ENCODE measurements around the gene NEK3. TPM values are rescaled to one million over a fixed set of nuclear protein-coding genes. Genes with fewer than 3 reads are reported as not detected.
"Not testable (repeated sequence)": the region's sequence is repeated elsewhere in the genome, so short reads cannot be mapped to it uniquely, and the experiment has no call there.

NEK3 gene
- total and polyA plus RNA-seq, 4 experiments from 2014 or later, result 3.4 to 8.2 (median 6.9) TPM

GRCh38 chr13:52102423-52102822 lies 57.0 kb downstream of the NEK3 start:
- H3K36me3 ChIP-seq (ENCODE audit: insufficient read depth, low read length); H3K4me3 ChIP-seq (ENCODE audit: low read length in 2 of 2); H3K4me1 Mint-ChIP-seq; H3K27me3 Mint-ChIP-seq; POLR2A ChIA-PET (ENCODE audit: partially characterized antibody); H3K36me3 Mint-ChIP-seq; H3K27me3 ChIP-seq (ENCODE audit: insufficient read depth, low read length); DNase-seq; H3K9me3 ChIP-seq (ENCODE audit: control insufficient read depth in 1 of 2, low read length in 2 of 2); H3K4me3 Mint-ChIP-seq; H3K27ac Mint-ChIP-seq; intact Hi-C loops (cut with micrococcal nuclease); H3K9me3 Mint-ChIP-seq; H3K27ac ChIP-seq (ENCODE audit: low read depth, low read length); H3K4me1 ChIP-seq (ENCODE audit: insufficient read depth, low read length): not testable (repeated sequence)
- CTCF ChIA-PET (ENCODE audit: partially characterized antibody), result interaction anchor here (1.3 kb wide), 1 partner anchor 21 kb away, joined by 3 read pairs; no protein-coding TSS in a partner anchor

GRCh38 chr13:52097197-52097596 lies 62.2 kb downstream of the NEK3 start:
- ChIA-PET POLR2A (ENCODE audit: partially characterized antibody) (no interaction called here), CTCF (ENCODE audit: partially characterized antibody) (no interaction called here)
- no peaks in the 10 kb centered on the region for H3K36me3 ChIP-seq (ENCODE audit: insufficient read depth, low read length)
- no peaks in the 10 kb centered on the region for H3K27me3 ChIP-seq (ENCODE audit: insufficient read depth, low read length)
- Mint-ChIP-seq H3K4me1 (no peaks in the 10 kb centered on the region), H3K27ac (no peak overlapping the region), H3K9me3 (no peaks in the 10 kb centered on the region), H3K27me3 (peaks cover 3 to 9% of the 10 kb centered on the region in 2 donors), H3K4me3 (no peak overlapping the region), H3K36me3 (no peaks in the 10 kb centered on the region)
- no peak for DNase-seq
- no peak overlapping the region for H3K27ac ChIP-seq (ENCODE audit: low read depth, low read length)
- no peaks in the 10 kb centered on the region for H3K4me1 ChIP-seq (ENCODE audit: insufficient read depth, low read length)
- no peaks in the 10 kb centered on the region for H3K9me3 ChIP-seq (ENCODE audit: control insufficient read depth in 1 of 2, low read length in 2 of 2)
- intact Hi-C loops (cut with micrococcal nuclease), result no loop called here
- no peak overlapping the region for H3K4me3 ChIP-seq (ENCODE audit: low read length in 2 of 2)

- ChIA-PET CTCF (ENCODE audit: partially characterized antibody) (no interaction called here), POLR2A (ENCODE audit: partially characterized antibody) (no interaction called here)
- no peak overlapping the region for H3K4me3 Mint-ChIP-seq
- no peak overlapping the region for H3K27ac Mint-ChIP-seq
- Histone ChIP-seq H3K9me3 (ENCODE audit: control insufficient read depth in 1 of 2, low read length in 2 of 2) (no peaks in the 10 kb centered on the region), H3K27ac (ENCODE audit: low read depth, low read length) (no peak overlapping the region), H3K4me3 (ENCODE audit: low read length in 2 of 2) (no peak overlapping the region), H3K4me1 (ENCODE audit: insufficient read depth, low read length) (no peaks in the 10 kb centered on the region), H3K27me3 (ENCODE audit: insufficient read depth, low read length) (no peaks in the 10 kb centered on the region), H3K36me3 (ENCODE audit: insufficient read depth, low read length) (no peaks in the 10 kb centered on the region)
- no peaks in the 10 kb centered on the region for H3K4me1 Mint-ChIP-seq
- peaks cover 0 to 11% of the 10 kb centered on the region in 2 donors for H3K27me3 Mint-ChIP-seq
- no peaks in the 10 kb centered on the region for H3K9me3 Mint-ChIP-seq
- intact Hi-C loops (cut with micrococcal nuclease), result no loop called here
- no peak for DNase-seq
- H3K36me3 Mint-ChIP-seq, result no peaks in the 10 kb centered on the region
These were observed 62.6 kb downstream of the NEK3 start for GRCh38 chr13:52096748-52097147.

GRCh38 chr13:52096062-52096461 lies 63.3 kb downstream of the NEK3 start:
- Histone ChIP-seq H3K27ac (ENCODE audit: low read depth, low read length) (no peak overlapping the region), H3K9me3 (ENCODE audit: control insufficient read depth in 1 of 2, low read length in 2 of 2) (no peaks in the 10 kb centered on the region), H3K27me3 (ENCODE audit: insufficient read depth, low read length) (no peaks in the 10 kb centered on the region), H3K4me3 (ENCODE audit: low read length in 2 of 2) (no peak overlapping the region), H3K36me3 (ENCODE audit: insufficient read depth, low read length) (no peaks in the 10 kb centered on the region), H3K4me1 (ENCODE audit: insufficient read depth, low read length) (no peaks in the 10 kb centered on the region)
- no peak for DNase-seq
- ChIA-PET CTCF (ENCODE audit: partially characterized antibody) (no interaction called here), POLR2A (ENCODE audit: partially characterized antibody) (no interaction called here)
- no peaks in the 10 kb centered on the region for H3K4me1 Mint-ChIP-seq
- intact Hi-C loops (cut with micrococcal nuclease), result no loop called here
- H3K36me3 Mint-ChIP-seq, result no peaks in the 10 kb centered on the region
- peaks cover 0 to 13% of the 10 kb centered on the region in 2 donors for H3K27me3 Mint-ChIP-seq
- H3K9me3 Mint-ChIP-seq, result no peaks in the 10 kb centered on the region
- H3K27ac Mint-ChIP-seq, result no peak overlapping the region
- no peak overlapping the region for H3K4me3 Mint-ChIP-seq

GRCh38 chr13:52092087-52092486 lies 67.3 kb downstream of the NEK3 start:
- ChIA-PET CTCF (ENCODE audit: partially characterized antibody) (no interaction called here), POLR2A (ENCODE audit: partially characterized antibody) (no interaction called here)
- H3K4me1 Mint-ChIP-seq, result no peaks in the 10 kb centered on the region

GRCh38 chr13:52091473-52091872 lies 67.9 kb downstream of the NEK3 start:
- Histone ChIP-seq H3K4me1 (ENCODE audit: insufficient read depth, low read length) (no peaks in the 10 kb centered on the region), H3K27me3 (ENCODE audit: insufficient read depth, low read length) (no peaks in the 10 kb centered on the region), H3K27ac (ENCODE audit: low read depth, low read length) (no peak overlapping the region), H3K9me3 (ENCODE audit: control insufficient read depth in 1 of 2, low read length in 2 of 2) (no peaks in the 10 kb centered on the region), H3K4me3 (ENCODE audit: low read length in 2 of 2) (no peak overlapping the region), H3K36me3 (ENCODE audit: insufficient read depth, low read length) (no peaks in the 10 kb centered on the region)
- CTCF ChIA-PET (ENCODE audit: partially characterized antibody), result no interaction called here
- H3K27ac Mint-ChIP-seq, result no peak overlapping the region
- no peaks in the 10 kb centered on the region for H3K36me3 Mint-ChIP-seq
- POLR2A ChIA-PET (ENCODE audit: partially characterized antibody), result no interaction called here
- no peak for DNase-seq
- intact Hi-C loops (cut with micrococcal nuclease), result no loop called here
- no peak overlapping the region for H3K4me3 Mint-ChIP-seq
- H3K4me1 Mint-ChIP-seq, result no peaks in the 10 kb centered on the region
- no peaks in the 10 kb centered on the region for H3K9me3 Mint-ChIP-seq
- H3K27me3 Mint-ChIP-seq, result peaks cover 2 to 13% of the 10 kb centered on the region in 2 donors

More at GRCh38 chr13:52092087-52092486, 67.3 kb downstream of the NEK3 start:
- H3K27me3 ChIP-seq (ENCODE audit: insufficient read depth, low read length), result no peaks in the 10 kb centered on the region
- intact Hi-C loops (cut with micrococcal nuclease), result no loop called here
- no peaks in the 10 kb centered on the region for H3K9me3 ChIP-seq (ENCODE audit: control insufficient read depth in 1 of 2, low read length in 2 of 2)
- no peaks in the 10 kb centered on the region for H3K4me1 ChIP-seq (ENCODE audit: insufficient read depth, low read length)
- no peak overlapping the region for H3K27ac ChIP-seq (ENCODE audit: low read depth, low read length)
- H3K27me3 Mint-ChIP-seq, result peaks cover 2 to 13% of the 10 kb centered on the region in 2 donors
- no peak overlapping the region for H3K4me3 ChIP-seq (ENCODE audit: low read length in 2 of 2)
- H3K36me3 Mint-ChIP-seq, result no peaks in the 10 kb centered on the region
- H3K27ac Mint-ChIP-seq, result no peak overlapping the region
- no peak overlapping the region for H3K4me3 Mint-ChIP-seq
- H3K36me3 ChIP-seq (ENCODE audit: insufficient read depth, low read length), result no peaks in the 10 kb centered on the region
- no peaks in the 10 kb centered on the region for H3K9me3 Mint-ChIP-seq
- no peak for DNase-seq

- Histone ChIP-seq H3K27me3 (ENCODE audit: insufficient read depth, low read length) (no peaks in the 10 kb centered on the region), H3K9me3 (ENCODE audit: control insufficient read depth in 1 of 2, low read length in 2 of 2) (no peaks in the 10 kb centered on the region), H3K27ac (ENCODE audit: low read depth, low read length) (no peak overlapping the region), H3K4me3 (ENCODE audit: low read length in 2 of 2) (no peak overlapping the region), H3K36me3 (ENCODE audit: insufficient read depth, low read length) (no peaks in the 10 kb centered on the region), H3K4me1 (ENCODE audit: insufficient read depth, low read length) (no peaks in the 10 kb centered on the region)
- no peaks in the 10 kb centered on the region for H3K4me1 Mint-ChIP-seq
- H3K36me3 Mint-ChIP-seq, result no peaks in the 10 kb centered on the region
- ChIA-PET POLR2A (ENCODE audit: partially characterized antibody) (no interaction called here), CTCF (ENCODE audit: partially characterized antibody) (no interaction called here)
- H3K27me3 Mint-ChIP-seq, result peaks cover 2 to 3% of the 10 kb centered on the region in 2 donors
- H3K9me3 Mint-ChIP-seq, result no peaks in the 10 kb centered on the region
- no peak for DNase-seq
- no peak overlapping the region for H3K4me3 Mint-ChIP-seq
- no peak overlapping the region for H3K27ac Mint-ChIP-seq
- intact Hi-C loops (cut with micrococcal nuclease), result no loop called here
These were observed 74.0 kb downstream of the NEK3 start for GRCh38 chr13:52085421-52085820.

GRCh38 chr13:52084981-52085380 lies 74.4 kb downstream of the NEK3 start:
- H3K4me3 Mint-ChIP-seq; intact Hi-C loops (cut with micrococcal nuclease); H3K9me3 ChIP-seq (ENCODE audit: control insufficient read depth in 1 of 2, low read length in 2 of 2); H3K27ac Mint-ChIP-seq; H3K27ac ChIP-seq (ENCODE audit: low read depth, low read length); H3K4me3 ChIP-seq (ENCODE audit: low read length in 2 of 2); H3K4me1 Mint-ChIP-seq; CTCF ChIA-PET (ENCODE audit: partially characterized antibody); H3K27me3 ChIP-seq (ENCODE audit: insufficient read depth, low read length); POLR2A ChIA-PET (ENCODE audit: partially characterized antibody); H3K4me1 ChIP-seq (ENCODE audit: insufficient read depth, low read length); H3K9me3 Mint-ChIP-seq; H3K27me3 Mint-ChIP-seq; H3K36me3 ChIP-seq (ENCODE audit: insufficient read depth, low read length); H3K36me3 Mint-ChIP-seq; DNase-seq: not testable (repeated sequence)

Measured in CD4-positive, alpha-beta memory T cell (primary cell).